Neural cell (in vitro differentiated cells): ENCODE results near the gene HS6ST1.

Source experiments
- CTCF ChIP-seq: fragments of 450-650 bp; IDR thresholded peaks from 2 replicates; pipeline ENCODE4 v1.5.1; 2014; ENCODE audit warnings: antibody characterized with exemption, mild to moderate bottlenecking, moderate library complexity; ENCODE audit not compliant: poor library complexity, severe bottlenecking
- EP300 ChIP-seq: fragments of 450-650 bp; conservative IDR thresholded peaks from 2 replicates; pipeline ENCODE4 v1.6.1; 2014; ENCODE audit warnings: antibody characterized with exemption, mild to moderate bottlenecking, moderate library complexity; ENCODE audit not compliant: poor library complexity, severe bottlenecking
- POLR2AphosphoS5 ChIP-seq: IDR thresholded peaks from 2 replicates; pipeline ENCODE4 v1.6.1; 2012
- RAD21 ChIP-seq: fragments of 450-650 bp; conservative IDR thresholded peaks from 2 replicates; pipeline ENCODE4 v1.6.1; 2014; ENCODE audit warnings: antibody characterized with exemption, mild to moderate bottlenecking, moderate library complexity
- TAF1 ChIP-seq: IDR thresholded peaks from 2 replicates; pipeline ENCODE4 v1.6.1; 2012; ENCODE audit warnings: low read depth

GRCh38 chr2:128320192-128320905 is 1.7 kb upstream of the HS6ST1 start:
- TF ChIP-seq CTCF (no peak), RAD21 (no peak), POLR2AphosphoS5 (no peak), TAF1 (no peak), EP300 (no peak)
